ENCODE results near the gene INMT. TPM values are rescaled to one million over a fixed set of nuclear protein-coding genes. Genes with fewer than 3 reads are reported as not detected.

INMT gene
- total and polyA plus RNA-seq, 2 of the 8 experiments (the other 6 are each of a cell fraction or from before 2014, with no cell fraction given), result 0.60 to 0.94 TPM

DNA sequence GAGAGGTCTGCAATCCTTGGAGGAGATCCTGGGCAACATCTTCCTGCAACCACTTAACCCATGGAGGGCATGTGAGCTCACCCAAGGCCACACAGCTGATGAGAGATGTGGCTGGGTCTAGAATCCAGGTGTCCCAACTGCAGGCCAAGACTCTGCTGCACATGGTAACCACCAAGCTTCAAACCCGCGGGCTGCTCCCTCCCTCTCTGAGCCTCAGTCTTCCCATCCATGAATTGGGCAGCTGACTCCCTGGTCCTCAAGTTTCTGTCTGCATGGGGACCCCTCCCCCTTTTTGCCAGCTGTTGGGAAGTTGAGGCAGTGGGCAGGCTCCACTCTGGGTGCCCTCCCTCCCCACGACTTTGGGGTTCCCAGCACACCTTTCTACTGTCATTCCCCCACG is 20.9 kb upstream of the INMT start:
- Histone ChIP-seq H3K18ac (ENCODE audit: extremely low read depth, low read length) (no peak overlapping the region), H2BK20ac (ENCODE audit: low read length) (peak overlapping the region; percentile 26; the same call in 1 of the 2 replicates), H3K4me3 (ENCODE audit: extremely low read depth in 1 of 4, insufficient read depth in 2 of 4, low read depth in 3 of 4, low read length in 4 of 4) (no peak overlapping the region), H3K4ac (replicated peaks; ENCODE audit: insufficient read length, low read depth, low read length) (no peak overlapping the region), H2AFZ (ENCODE audit: low read length) (no peak overlapping the region), H2BK15ac (ENCODE audit: low read length) (no peak overlapping the region), H4K20me1 (replicated peaks in 1 of 2; ENCODE audit: control insufficient read depth in 1 of 2, insufficient read depth in 2 of 2, low read length in 2 of 2) (no peaks in the 10 kb centered on the region), H3K36me3 (ENCODE audit: control insufficient read depth in 2 of 4, insufficient read depth in 4 of 4, low read length in 3 of 4) (no peaks in the 10 kb centered on the region), H2AK5ac (ENCODE audit: low read depth, low read length) (no peak overlapping the region), H3K23ac (ENCODE audit: insufficient read length) (no peak overlapping the region), H4K91ac (replicated peaks; ENCODE audit: insufficient read length, low read length) (no peak overlapping the region), H3K27me3 (replicated peaks in 1 of 4; ENCODE audit: control insufficient read depth in 3 of 4, extremely low read depth in 1 of 4, insufficient read depth in 3 of 4, low read length in 3 of 4) (no peaks in the 10 kb centered on the region), H3K4me1 (replicated peaks in 1 of 4; ENCODE audit: control insufficient read depth in 3 of 4, insufficient read depth in 4 of 4, low read length in 3 of 4) (peaks cover 0 to 23% (median 11%) of the 10 kb centered on the region in 4 experiments; a peak in 6 of 7 replicates), H3K9ac (replicated peaks in 1 of 4; ENCODE audit: extremely low read depth in 1 of 4, low read depth in 3 of 4, low read length in 3 of 4) (no peak overlapping the region), H4K5ac (ENCODE audit: insufficient read length, low read depth, low read length) (no peak overlapping the region), H3K23me2 (ENCODE audit: low read depth, low read length) (no peaks in the 10 kb centered on the region), H3K79me1 (ENCODE audit: low read depth, low read length) (no peaks in the 10 kb centered on the region; the same call in 1 of the 2 replicates), H3K14ac (ENCODE audit: insufficient read length) (no peak overlapping the region), H3K79me2 (ENCODE audit: control insufficient read depth in 1 of 2, insufficient read depth in 2 of 2, low read length in 2 of 2) (no peaks in the 10 kb centered on the region), H2BK12ac (ENCODE audit: low read depth, low read length) (no peak overlapping the region), H3K27ac (ENCODE audit: low read depth, low read length) (no peak overlapping the region), H3K56ac (replicated peaks; ENCODE audit: insufficient read length, low read depth, low read length) (no peak overlapping the region), H2BK5ac (ENCODE audit: low read depth, low read length) (no peak overlapping the region), H3K9me3 (ENCODE audit: insufficient read depth in 2 of 2, low read depth in 1 of 2, low read length in 1 of 2) (no peaks in the 10 kb centered on the region), H3K4me2 (ENCODE audit: insufficient read depth in 1 of 2, low read depth in 2 of 2, low read length in 2 of 2) (no peak overlapping the region), H2BK120ac (replicated peaks; ENCODE audit: low read depth, low read length) (no peak overlapping the region), H4K8ac (ENCODE audit: extremely low read depth, insufficient read depth, low read length) (peak overlapping the region; percentile 29)
- DNase-seq (ENCODE audit: low read depth in 1 of 2, low spot score in 2 of 2) (no peak), FAIRE-seq (no peak)
- POLR2A ChIA-PET (ENCODE audit: partially characterized antibody), result interaction anchor here (1.2 to 1.9 kb wide), 2 partner anchors 9 to 69 kb away, joined by 5 to 7 read pairs; no protein-coding TSS in a partner anchor
- WGBS, 2 experiments (ENCODE audit: extremely low coverage in 1 of 2, insufficient coverage in 1 of 2, insufficient read length in 1 of 2, insufficient replicate concordance in 2 of 2, low coverage in 1 of 2, low lambda C conversion rate in 2 of 2, missing lambda C conversion rate in 1 of 2), result 88% methylated on average over 4 of the region's 4 CpGs; no CpG with 5 or more reads in 1 of the 2 experiments
- peak; percentile 51; the same call in 1 of the 2 replicates for TF ChIP-seq KDM1A (IDR thresholded peaks at IDR 0.05; ENCODE audit: borderline replicate concordance, low read length)
- TF ChIP-seq EZH2 (IDR thresholded peaks at IDR 0.05; ENCODE audit: low read depth, low read length, severe bottlenecking), result no peak
- TF ChIP-seq SP2 (IDR thresholded peaks at IDR 0.05; ENCODE audit: low read length), result no peak
- no peak for TF ChIP-seq HDAC6 (IDR thresholded peaks at IDR 0.05; ENCODE audit: low read depth, low read length)
- CTCF ChIA-PET (ENCODE audit: partially characterized antibody), result interaction anchor here (0.8 to 2.1 kb wide), 9 partner anchors 9 to 80 kb away, joined by 3 to 18 read pairs (median 4); partner anchors contain the start of gene CRHR2
